Measurements from ENCODE around the gene IFIH1.

GRCh38 chr2:162258686-162259085, 59.8 kb downstream of the IFIH1 start:
- TF ChIP-seq CTCF (IDR thresholded peaks at IDR 0.05) (no peak), POLR2A (IDR thresholded peaks at IDR 0.05) (no peak)
